C4-2B (cell line): ENCODE results near the gene SWAP70.

Source experiments
- CTCF ChIP-seq: fragments of 450-650 bp; conservative IDR thresholded peaks from 2 replicates; pipeline ENCODE4 v1.5.1; 2017; ENCODE audit warnings: mild to moderate bottlenecking
- ZFX ChIP-seq: fragments of 450-650 bp; IDR thresholded peaks from 2 replicates; pipeline ENCODE4 v1.6.1; 2017

- TF ChIP-seq CTCF, result no peak
- TF ChIP-seq ZFX, result no peak
Observed at GRCh38 chr11:9675691-9676090, 11.8 kb downstream of the SWAP70 start.
